Measurements from ENCODE around the gene PAM. TPM values are rescaled to one million over a fixed set of nuclear protein-coding genes. Genes with fewer than 3 reads are reported as not detected.

PAM gene
- total RNA-seq = 118 and 121 TPM in 2 replicates

DNA sequence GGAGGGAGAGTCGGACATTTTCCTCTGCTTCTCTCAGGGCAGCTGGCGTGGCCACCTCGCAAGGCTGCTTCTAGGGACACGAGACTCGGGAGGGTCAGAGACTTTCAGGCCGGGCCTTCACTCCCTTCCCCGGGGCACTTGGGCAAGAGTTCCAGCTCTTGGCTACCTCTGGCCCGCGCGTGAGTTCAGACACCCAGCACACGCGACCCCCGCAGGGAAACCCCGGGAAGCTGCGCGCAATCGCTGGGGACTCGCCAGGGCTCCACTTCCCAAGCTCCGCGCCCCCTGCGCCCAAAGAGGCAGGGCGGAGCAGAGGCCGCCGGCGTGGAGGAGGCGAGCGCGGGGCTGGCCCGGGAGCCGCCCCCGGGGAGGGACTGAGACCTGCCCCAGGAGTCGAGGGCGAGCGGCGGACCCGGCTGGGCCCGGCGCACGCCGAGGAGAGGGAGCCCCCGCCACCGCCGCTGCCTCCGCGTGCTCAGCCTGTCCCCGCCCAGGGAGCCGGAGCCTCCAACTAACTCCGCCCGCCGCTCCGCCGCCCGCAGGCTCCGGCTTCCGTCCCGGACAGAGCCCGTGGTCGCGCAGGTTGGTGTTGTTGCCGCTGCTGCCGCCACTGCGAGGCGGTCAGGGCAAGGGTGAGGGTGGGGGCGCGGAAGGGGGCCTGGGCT lies at the start of gene PAM:
PAM (plus strand) TSS at position 539 of the 665 bp plus-strand sequence. CDS start 110,891 bp downstream, outside the sequence.

